Measurements from ENCODE around the gene HECTD1. TPM values are rescaled to one million over a fixed set of nuclear protein-coding genes. Genes with fewer than 3 reads are reported as not detected.

Gene HECTD1
- total and polyA plus RNA-seq, 9 of the 15 experiments (the other 6 are each of a cell fraction or from before 2014, with no cell fraction given), result 27.9 to 111 (median 78.1) TPM

DNA sequence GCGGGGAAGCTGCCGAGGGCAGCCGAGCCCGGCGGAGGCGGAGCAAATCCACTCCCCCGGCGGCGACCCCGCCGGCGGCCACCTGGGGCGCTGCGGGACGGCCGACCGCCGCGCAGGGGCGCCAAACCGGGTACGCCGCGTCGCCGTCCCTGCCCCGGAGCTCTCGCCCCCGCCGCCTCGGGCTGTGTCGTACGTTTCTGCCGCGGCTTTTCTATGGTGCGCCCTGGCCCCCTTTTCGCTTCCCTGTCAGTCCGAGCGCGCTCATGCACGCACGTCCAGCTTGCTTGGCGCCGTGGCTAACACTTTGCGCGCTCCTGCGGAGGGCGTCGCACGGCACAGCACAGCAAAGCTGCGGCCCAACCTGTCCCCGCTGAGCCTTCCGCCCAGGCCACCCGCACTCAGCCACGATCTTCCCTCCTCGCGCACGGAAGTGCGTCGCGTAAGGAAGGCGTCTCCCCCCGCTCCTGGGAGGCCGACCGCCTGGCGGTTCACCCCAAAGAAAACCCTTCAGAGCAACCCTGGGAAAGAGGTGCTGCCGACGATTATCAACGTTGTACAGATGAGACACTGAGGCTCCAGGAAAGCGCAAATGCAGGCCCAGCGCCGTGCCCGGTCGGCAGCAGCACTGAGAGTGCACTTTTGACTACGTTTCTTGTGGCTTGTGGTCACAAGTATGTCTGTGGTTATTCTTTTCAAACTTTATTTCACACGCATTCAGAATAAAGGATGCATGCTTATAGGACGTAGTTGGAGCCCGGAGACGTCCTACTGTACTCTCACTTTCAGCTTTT, at the start of gene HECTD1 (continued):
- TF ChIP-seq, protein P1, sequence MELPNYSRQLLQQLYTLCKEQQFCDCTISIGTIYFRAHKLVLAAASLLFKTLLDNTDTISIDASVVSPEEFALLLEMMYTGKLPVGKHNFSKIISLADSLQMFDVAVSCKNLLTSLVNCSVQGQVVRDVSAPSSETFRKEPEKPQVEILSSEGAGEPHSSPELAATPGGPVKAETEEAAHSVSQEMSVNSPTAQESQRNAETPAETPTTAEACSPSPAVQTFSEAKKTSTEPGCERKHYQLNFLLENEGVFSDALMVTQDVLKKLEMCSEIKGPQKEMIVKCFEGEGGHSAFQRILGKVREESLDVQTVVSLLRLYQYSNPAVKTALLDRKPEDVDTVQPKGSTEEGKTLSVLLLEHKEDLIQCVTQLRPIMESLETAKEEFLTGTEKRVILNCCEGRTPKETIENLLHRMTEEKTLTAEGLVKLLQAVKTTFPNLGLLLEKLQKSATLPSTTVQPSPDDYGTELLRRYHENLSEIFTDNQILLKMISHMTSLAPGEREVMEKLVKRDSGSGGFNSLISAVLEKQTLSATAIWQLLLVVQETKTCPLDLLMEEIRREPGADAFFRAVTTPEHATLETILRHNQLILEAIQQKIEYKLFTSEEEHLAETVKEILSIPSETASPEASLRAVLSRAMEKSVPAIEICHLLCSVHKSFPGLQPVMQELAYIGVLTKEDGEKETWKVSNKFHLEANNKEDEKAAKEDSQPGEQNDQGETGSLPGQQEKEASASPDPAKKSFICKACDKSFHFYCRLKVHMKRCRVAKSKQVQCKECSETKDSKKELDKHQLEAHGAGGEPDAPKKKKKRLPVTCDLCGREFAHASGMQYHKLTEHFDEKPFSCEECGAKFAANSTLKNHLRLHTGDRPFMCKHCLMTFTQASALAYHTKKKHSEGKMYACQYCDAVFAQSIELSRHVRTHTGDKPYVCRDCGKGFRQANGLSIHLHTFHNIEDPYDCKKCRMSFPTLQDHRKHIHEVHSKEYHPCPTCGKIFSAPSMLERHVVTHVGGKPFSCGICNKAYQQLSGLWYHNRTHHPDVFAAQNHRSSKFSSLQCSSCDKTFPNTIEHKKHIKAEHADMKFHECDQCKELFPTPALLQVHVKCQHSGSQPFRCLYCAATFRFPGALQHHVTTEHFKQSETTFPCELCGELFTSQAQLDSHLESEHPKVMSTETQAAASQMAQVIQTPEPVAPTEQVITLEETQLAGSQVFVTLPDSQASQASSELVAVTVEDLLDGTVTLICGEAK (IDR thresholded peaks at IDR 0.05), result peak; percentile 75
- TF ChIP-seq, protein P1 (CRISPR knock-in tag; IDR thresholded peaks at IDR 0.05), result 0 out of 2 replicates have a peak, but pooled peaks have one; percentile 36
- no peak for TF ChIP-seq ZNF263 (CRISPR knock-in tag; IDR thresholded peaks at IDR 0.05; ENCODE audit: borderline replicate concordance)
- TF ChIP-seq NCOR1 (IDR thresholded peaks at IDR 0.05), result 0 out of 2 replicates have a peak, but pooled peaks have one; percentile 7
- TF ChIP-seq, protein P2, sequence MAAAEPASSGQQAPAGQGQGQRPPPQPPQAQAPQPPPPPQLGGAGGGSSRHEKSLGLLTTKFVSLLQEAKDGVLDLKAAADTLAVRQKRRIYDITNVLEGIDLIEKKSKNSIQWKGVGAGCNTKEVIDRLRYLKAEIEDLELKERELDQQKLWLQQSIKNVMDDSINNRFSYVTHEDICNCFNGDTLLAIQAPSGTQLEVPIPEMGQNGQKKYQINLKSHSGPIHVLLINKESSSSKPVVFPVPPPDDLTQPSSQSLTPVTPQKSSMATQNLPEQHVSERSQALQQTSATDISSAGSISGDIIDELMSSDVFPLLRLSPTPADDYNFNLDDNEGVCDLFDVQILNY (CRISPR knock-in tag; IDR thresholded peaks at IDR 0.05), result no peak

Measured in K562 (cell line).